GM18867 (cell line): Measurements from ENCODE around the gene EEF1A2.
"Not testable (repeated sequence)": the region's sequence is repeated elsewhere in the genome, so short reads cannot be mapped to it uniquely, and the experiment has no call there.

Experiments used
- ATAC-seq: cut with Tn5 transposase; IDR thresholded peaks from one replicate; pipeline ENCODE4 v1.9.1; 2021; ENCODE audit warnings: mild to moderate bottlenecking, moderate library complexity; ENCODE audit not compliant: unreplicated experiment

Gene EEF1A2

DNA sequence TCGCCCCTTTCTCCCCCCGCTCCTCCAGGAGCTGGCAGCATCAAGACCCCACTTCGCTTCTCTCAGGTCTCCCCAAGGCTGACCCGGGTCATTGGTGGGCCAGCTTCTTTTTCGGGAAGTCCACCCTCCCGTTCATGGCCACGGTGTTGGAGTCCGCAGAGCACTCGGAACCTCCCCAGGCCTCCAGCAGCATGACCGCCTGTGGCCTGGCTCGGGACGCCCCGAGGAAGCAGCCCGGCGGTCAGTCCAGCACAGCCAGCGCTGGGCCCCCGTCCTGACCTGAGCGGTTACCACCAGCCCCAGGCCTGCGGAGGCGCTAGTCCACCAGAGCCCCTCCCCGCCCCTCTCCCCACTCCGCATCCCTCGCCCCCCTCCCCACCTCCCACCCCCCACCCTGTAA lies 22.7 kb upstream of the EEF1A2 start:
- ATAC-seq = no peak

DNA sequence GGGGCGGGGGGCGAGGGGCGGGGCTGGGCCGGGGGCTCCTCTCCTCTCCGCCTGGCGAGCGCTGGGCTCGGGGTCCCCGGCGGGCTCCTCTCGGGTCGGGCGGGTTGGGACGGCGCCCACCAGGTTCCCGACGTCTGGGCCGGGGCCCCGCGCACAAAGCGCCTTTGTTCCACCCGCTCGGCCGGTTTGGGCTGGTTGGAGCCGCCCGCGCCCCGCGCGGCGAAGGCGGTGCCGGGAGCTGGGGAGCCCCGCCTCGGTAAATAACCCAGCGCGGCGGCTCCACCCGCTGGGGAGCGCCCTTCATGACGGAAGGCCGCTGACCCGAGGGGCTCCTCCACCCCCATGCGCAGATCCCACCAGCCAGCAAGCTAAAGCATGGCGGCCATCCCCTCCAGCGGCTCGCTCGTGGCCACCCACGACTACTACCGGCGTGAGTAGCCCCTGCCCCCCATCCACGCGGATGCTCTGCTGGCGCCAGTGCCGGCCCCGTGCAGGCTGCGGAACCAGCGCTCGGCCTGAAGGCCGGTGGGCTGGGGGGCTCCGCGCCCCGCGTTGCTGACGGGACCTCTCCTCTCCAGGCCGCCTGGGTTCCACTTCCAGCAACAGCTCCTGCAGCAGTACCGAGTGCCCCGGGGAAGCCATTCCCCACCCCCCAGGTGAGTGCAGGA lies 22.2 kb upstream of the EEF1A2 start:
- ATAC-seq = peak; percentile 45

- peak; percentile 68 for ATAC-seq
These were observed 21.6 kb upstream of the EEF1A2 start, which contains the start of gene PPDPF for GRCh38 chr20:63520504-63520933. Gene PPDPF, plus strand, starts transcription at chr20:63520765. Its CDS starts 544 bp downstream, at chr20:63521309.

DNA sequence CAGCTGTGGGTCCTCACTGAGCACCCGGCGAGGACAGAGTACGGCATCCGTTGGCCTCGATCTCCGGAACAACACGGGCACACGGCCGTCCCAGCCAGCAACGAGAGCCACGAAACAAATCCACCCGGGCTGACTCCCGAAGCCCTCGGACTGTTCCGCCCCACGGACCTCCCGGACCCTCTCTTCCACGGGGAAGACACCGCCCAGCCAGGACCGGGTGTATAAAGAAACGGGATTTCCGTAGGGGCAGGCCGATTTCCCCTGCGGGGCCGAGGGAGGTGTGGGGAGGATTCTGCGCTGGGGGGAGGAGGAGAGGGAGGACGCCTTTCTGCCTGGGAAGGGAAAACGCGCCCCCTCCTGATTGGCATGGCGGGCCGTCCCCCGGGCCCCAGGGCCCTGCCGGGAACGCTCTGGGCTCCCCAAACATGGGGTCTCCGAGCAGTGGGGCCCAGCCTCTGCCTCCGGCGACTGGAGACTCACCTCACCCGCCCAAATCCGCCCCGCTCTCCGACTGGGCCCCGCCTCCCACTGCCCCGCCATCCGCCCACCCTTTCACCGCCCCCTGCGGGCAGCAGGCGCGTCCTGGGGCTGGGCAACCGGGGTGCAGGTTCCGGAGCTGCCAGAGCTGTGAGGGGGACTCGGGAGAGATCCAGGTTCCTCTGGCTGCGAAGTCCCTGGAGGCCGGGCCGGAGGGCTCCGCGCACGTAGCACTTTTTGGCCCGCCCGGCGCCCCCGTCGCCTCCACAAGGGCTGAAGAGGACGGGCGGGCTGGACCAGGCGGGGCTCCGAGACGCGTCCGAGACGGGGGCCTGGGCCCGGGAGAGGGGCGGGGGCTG lies 21.0 kb upstream of the EEF1A2 start:
- peak; percentile 38 for ATAC-seq

- no peak for ATAC-seq
These were observed 20.2 kb upstream of the EEF1A2 start for GRCh38 chr20:63518946-63519667.

DNA sequence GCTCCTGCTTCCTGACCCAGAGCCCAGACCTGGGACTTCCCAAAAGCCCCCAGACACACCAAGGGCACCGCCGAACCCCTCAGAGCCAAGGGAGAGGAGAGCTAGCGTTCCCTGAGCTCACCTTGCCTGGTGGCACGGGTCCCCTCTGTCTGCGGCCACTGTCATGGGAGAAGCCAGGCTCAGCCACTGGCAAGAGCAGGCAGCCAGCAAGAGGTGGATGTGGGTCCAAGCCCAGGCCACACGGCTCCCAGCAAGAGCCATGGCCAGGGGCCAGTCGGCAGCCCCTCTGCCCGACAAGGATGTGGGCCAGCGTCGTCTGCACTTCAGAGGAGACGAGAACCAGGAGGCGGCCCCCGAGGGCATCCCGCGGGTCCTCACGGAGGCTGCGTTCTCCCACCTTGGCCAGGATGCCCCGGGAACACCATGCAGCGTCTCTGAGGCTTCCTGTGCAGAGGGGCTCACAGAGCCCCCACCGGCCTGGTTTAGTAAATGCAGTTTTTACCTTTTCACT lies 19.5 kb upstream of the EEF1A2 start:
- no peak for ATAC-seq

- ATAC-seq = no peak
These were observed 18.8 kb upstream of the EEF1A2 start for GRCh38 chr20:63517376-63518309.

DNA sequence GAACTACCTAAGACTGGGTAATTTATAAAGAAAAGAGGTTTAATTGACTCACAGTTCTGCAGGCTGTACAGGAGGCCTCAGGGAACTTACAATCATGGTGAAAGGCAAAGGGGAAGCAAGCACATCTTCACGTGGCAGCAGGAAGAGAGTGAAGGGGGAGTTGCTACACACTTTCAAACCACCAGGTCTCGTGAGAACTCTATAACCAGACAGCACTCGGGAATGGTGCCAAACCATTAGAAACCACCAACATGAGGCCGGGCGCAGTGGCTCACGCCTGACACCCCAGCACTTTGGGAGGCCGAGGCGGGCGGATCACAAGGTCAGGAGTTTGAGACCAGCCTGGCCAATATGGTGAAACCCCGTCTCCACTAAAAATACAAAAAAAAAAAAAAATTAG lies 15.6 kb upstream of the EEF1A2 start:
- ATAC-seq = not testable (repeated sequence)

- ATAC-seq = no peak
These were observed 14.3 kb upstream of the EEF1A2 start for GRCh38 chr20:63513207-63513606.

GRCh38 chr20:63509088-63509564 lies 10.2 kb upstream of the EEF1A2 start:
- ATAC-seq = no peak

GRCh38 chr20:63508072-63508768 lies 9.3 kb upstream of the EEF1A2 start:
- ATAC-seq = no peak

DNA sequence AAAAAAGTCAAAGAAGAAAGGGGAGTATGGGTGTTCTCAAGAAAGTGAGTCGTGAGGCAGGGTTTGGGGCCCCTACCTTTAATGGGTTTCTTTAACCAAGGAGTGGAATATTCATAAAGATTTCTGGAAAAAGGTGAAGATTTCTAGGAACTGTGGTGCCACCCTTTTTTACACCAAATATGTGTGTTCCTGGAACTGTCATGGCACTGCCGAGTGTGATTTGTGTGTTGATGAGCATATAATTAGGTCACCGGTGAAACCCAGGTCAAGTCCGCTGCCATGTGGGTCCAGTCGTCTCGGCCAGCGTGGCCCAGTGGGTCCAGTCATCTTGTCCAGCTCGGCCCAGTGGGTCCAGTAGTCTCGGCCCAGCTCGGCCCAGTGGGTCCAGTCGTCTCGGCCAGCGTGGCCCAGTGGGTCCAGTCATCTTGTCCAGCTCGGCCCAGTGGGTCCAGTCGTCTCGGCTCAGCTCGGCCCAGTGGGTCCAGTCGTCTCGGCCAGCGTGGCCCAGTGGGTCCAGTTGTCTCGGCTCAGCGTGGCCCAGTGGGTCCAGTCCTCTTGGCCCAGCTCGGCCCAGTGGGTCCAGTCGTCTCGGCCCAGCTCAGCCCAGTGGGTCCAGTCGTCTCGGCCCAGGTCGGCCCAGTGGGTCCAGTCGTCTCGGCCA lies 8.3 kb upstream of the EEF1A2 start:
- ATAC-seq = no peak

GRCh38 chr20:63505723-63506122 lies 6.8 kb upstream of the EEF1A2 start:
- ATAC-seq = no peak

DNA sequence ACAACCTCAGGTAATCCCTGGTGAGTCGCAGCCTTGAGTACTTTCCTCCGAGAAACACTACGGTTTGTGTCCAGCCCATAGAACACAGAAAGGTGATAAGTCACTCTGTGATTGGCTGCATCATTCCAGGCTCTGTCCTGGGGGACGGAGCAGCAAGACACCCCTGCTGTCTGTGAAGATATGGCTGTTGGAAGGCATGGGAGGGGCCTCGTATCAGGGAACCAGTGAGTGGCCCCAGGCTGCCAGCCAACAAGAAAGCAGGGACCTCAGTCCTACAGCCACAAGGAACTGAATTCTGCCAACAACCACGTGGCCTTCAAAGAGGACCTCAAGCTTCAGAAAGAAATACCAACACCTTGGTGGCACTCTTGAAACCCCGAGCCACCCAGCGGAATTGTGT lies 6.4 kb upstream of the EEF1A2 start:
- no peak for ATAC-seq

DNA sequence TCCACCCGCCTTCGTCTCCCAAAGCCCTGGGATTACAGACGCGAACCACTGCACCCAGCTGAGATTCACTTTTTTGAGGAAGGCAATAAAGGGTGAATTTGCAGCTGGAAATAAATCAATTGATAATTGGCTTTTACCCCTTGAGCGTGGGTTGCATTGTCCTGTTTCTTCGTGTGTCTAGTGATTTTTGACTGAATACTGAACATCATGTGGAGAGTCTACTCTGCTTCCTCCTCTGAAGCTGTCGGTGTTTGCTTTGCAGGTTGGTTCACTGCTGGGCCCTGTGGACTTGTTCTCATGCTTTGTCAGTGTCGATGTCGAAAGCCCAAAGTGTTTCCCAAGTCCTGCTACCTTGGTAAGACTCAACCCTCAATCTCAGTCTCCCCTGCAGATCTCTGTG lies 5.8 kb upstream of the EEF1A2 start:
- no peak for ATAC-seq

- ATAC-seq = no peak
These were observed 4.6 kb upstream of the EEF1A2 start for GRCh38 chr20:63503524-63503923.

GRCh38 chr20:63502671-63503172 lies 3.8 kb upstream of the EEF1A2 start:
- no peak for ATAC-seq

GRCh38 chr20:63501818-63502670 lies 3.2 kb upstream of the EEF1A2 start:
- no peak for ATAC-seq
